ENCODE results near the gene UTP11. TPM values are rescaled to one million over a fixed set of nuclear protein-coding genes. Genes with fewer than 3 reads are reported as not detected.

Gene UTP11
- total and polyA plus RNA-seq, 2 donors (not counting 3 experiments of a cell fraction or from before 2014, with no cell fraction given): 20.1 to 54.1 TPM

- CTCF ChIA-PET: interaction anchor here (1.3 to 1.7 kb wide), 2 partner anchors 9 to 15 kb away, joined by 3 to 10 read pairs; no protein-coding TSS in a partner anchor
- no TSS peak for BruUV-seq (replicated peaks)
Observed at GRCh38 chr1:38062361-38063288, 50.1 kb downstream of the UTP11 start.

More at GRCh38 chr1:38062361-38063288, 50.1 kb downstream of the UTP11 start:
- intact Hi-C loops (cut with micrococcal nuclease): no loop called here
- Histone ChIP-seq H3K27ac (ENCODE audit: insufficient read depth, low read depth, low read length) (no peak overlapping the region), H3K4me2 (ENCODE audit: insufficient read depth, low read length) (no peak overlapping the region), H3K27me3 (ENCODE audit: control insufficient read depth in 2 of 2, insufficient read depth in 2 of 2, low read length in 2 of 2) (peaks cover 3% of the 10 kb centered on the region in 2 experiments), H2AFZ (ENCODE audit: low read depth, low read length) (no peak overlapping the region), H3K9me1 (replicated peaks; ENCODE audit: control insufficient read depth, extremely low read depth, insufficient read depth, low read length) (no peaks in the 10 kb centered on the region), H3K36me3 (ENCODE audit: control insufficient read depth in 2 of 2, extremely low read depth in 1 of 2, insufficient read depth in 2 of 2, low read length in 2 of 2) (no peaks in the 10 kb centered on the region), H4K20me1 (replicated peaks; ENCODE audit: control insufficient read depth, extremely low read depth, insufficient read depth, low read length) (no peaks in the 10 kb centered on the region), H3K4me3 (replicated peaks in 1 of 3; ENCODE audit: insufficient read depth in 1 of 3, low read depth in 1 of 3, low read length in 3 of 3) (no peak overlapping the region), H3K9me3 (replicated peaks; ENCODE audit: control insufficient read depth, insufficient read depth, low read length) (no peaks in the 10 kb centered on the region), H3K9ac (replicated peaks; ENCODE audit: extremely low read depth, insufficient read depth, low read length) (no peak overlapping the region), H3K79me2 (ENCODE audit: control insufficient read depth, insufficient read depth, low read length) (no peaks in the 10 kb centered on the region), H3K4me1 (ENCODE audit: control insufficient read depth, extremely low read depth, insufficient read depth, low read length) (no peaks in the 10 kb centered on the region)
- DNase-seq (ENCODE audit: low read depth, low spot score) (no peak), FAIRE-seq (no peak)
- dilution Hi-C loops (cut with MboI; ENCODE audit: extremely low pct_ligation_motif_present, low sequenced_read_pairs): no loop called here
- no peak for TF ChIP-seq CTCF (IDR thresholded peaks at IDR 0.05; ENCODE audit: extremely low read depth in 1 of 2, insufficient read depth in 1 of 2, low read depth in 1 of 2, low read length in 2 of 2)
- TF ChIP-seq FOS (IDR thresholded peaks at IDR 0.05; ENCODE audit: borderline replicate concordance, insufficient read depth, low read length): no peak
- TF ChIP-seq POLR2AphosphoS5 (IDR thresholded peaks at IDR 0.05; ENCODE audit: insufficient read depth, low read depth, low read length): no peak
- no peak for TF ChIP-seq MAX (IDR thresholded peaks at IDR 0.05; ENCODE audit: insufficient read depth, insufficient read length)
- no peak for TF ChIP-seq JUN (IDR thresholded peaks at IDR 0.05; ENCODE audit: borderline replicate concordance, insufficient read depth, insufficient read length, low read depth)
- no peak for TF ChIP-seq EZH2 (IDR thresholded peaks at IDR 0.05; ENCODE audit: borderline replicate concordance, low read depth, low read length, severe bottlenecking)
- TF ChIP-seq GATA2 (IDR thresholded peaks at IDR 0.05; ENCODE audit: insufficient read depth, insufficient read length, low read depth, low read length): no peak
- no peak for TF ChIP-seq MYC (IDR thresholded peaks at IDR 0.05; ENCODE audit: low read depth, low read length)
- TF ChIP-seq POLR2A (IDR thresholded peaks at IDR 0.05; ENCODE audit: low read depth, low read length): no peak
- POLR2A ChIA-PET: no interaction called here
